Right lobe of liver (tissue), 4 donors: Measurements from ENCODE around the gene GGCX.

Experiments used
- CTCF ChIP-seq, 4 donors: fragments of 200-600 bp in 3 of 4; fragments of 450-650 bp in 1 of 4; IDR thresholded peaks; one replicate each; pipeline versions ENCODE4 v1.5.1 to v1.8.0; 2016 to 2022; ENCODE audit warnings: antibody characterized with exemption in 4 of 4, mild to moderate bottlenecking in 2 of 4
- POLR2A ChIP-seq: fragments of 450-650 bp; IDR thresholded peaks from one replicate; pipeline ENCODE4 v1.6.1; 2017; ENCODE audit warnings: antibody characterized with exemption, mild to moderate bottlenecking
- donor health status: DM: no; HTN: no; CAD: no.
- donor health status: DM: no; HTN: no; CAD: no.
- donor health status: DM: no; HTN: yes; CAD: no.

GRCh38 chr2:85588645-85589044 lies 27.4 kb upstream of the GGCX start:
- no peak for TF ChIP-seq CTCF (IDR thresholded peaks at IDR 0.05)
- TF ChIP-seq POLR2A: no peak
